ENCODE data around the gene LIM2. TPM values are rescaled to one million over a fixed set of nuclear protein-coding genes. Genes with fewer than 3 reads are reported as not detected.

LIM2 gene
- total and polyA plus RNA-seq, 2 of the 8 experiments (the other 6 are each of a cell fraction or from before 2014, with no cell fraction given): not detected

DNA sequence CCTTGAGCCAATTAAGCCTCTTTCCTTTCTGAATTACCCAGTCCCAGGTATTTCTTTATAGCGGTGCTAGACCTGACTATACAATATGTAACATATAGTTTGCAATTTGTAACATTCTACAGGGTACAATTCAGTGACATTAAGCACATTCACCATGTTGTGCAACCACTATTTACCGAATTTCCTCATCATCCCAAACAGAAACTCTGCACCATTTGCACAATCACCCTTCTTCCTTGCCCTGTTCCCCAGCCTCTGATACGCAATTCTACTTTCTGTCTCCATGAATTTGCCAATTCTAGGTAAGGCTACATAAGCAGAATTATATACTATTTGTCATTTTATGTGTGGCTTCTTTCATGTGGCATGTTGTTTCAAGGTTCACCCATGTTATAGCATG is 43.4 kb upstream of the LIM2 start:
- H2AK5ac ChIP-seq (ENCODE audit: low read depth, low read length): no peak overlapping the region
- H3K27ac ChIP-seq (ENCODE audit: low read depth, low read length): no peak overlapping the region
- no peaks in the 10 kb centered on the region for H3K79me2 ChIP-seq (ENCODE audit: control insufficient read depth in 1 of 2, insufficient read depth in 2 of 2, low read length in 2 of 2)
- no peaks in the 10 kb centered on the region; a peak in 1 of 7 replicates for H3K27me3 ChIP-seq (replicated peaks in 1 of 4; ENCODE audit: control insufficient read depth in 3 of 4, extremely low read depth in 1 of 4, insufficient read depth in 3 of 4, low read length in 3 of 4)
- no peak overlapping the region for H2BK12ac ChIP-seq (ENCODE audit: low read depth, low read length)
- no peaks in the 10 kb centered on the region for H3K36me3 ChIP-seq (ENCODE audit: control insufficient read depth in 2 of 4, insufficient read depth in 4 of 4, low read length in 3 of 4)
- no peak overlapping the region for H3K18ac ChIP-seq (ENCODE audit: extremely low read depth, low read length)
- no peak overlapping the region for H3K4me3 ChIP-seq (ENCODE audit: extremely low read depth in 1 of 4, insufficient read depth in 2 of 4, low read depth in 3 of 4, low read length in 4 of 4)
- H2BK120ac ChIP-seq (replicated peaks; ENCODE audit: low read depth, low read length): no peak overlapping the region
- ChIA-PET POLR2A (ENCODE audit: partially characterized antibody) (no interaction called here), CTCF (ENCODE audit: partially characterized antibody) (interaction anchor here (1.2 kb wide), 1 partner anchor 9 kb away, joined by 3 read pairs; no protein-coding TSS in a partner anchor)
- H2BK5ac ChIP-seq (ENCODE audit: low read depth, low read length): no peak overlapping the region
- no peaks in the 10 kb centered on the region for H3K4me1 ChIP-seq (replicated peaks in 1 of 4; ENCODE audit: control insufficient read depth in 3 of 4, insufficient read depth in 4 of 4, low read length in 3 of 4)
- no peak overlapping the region for H4K8ac ChIP-seq (ENCODE audit: extremely low read depth, insufficient read depth, low read length)
- no peak overlapping the region for H2BK15ac ChIP-seq (ENCODE audit: low read length)
- no peaks in the 10 kb centered on the region for H3K79me1 ChIP-seq (ENCODE audit: low read depth, low read length)
- no peak for FAIRE-seq
- H3K23me2 ChIP-seq (ENCODE audit: low read depth, low read length): no peaks in the 10 kb centered on the region
- no peak overlapping the region for H4K5ac ChIP-seq (ENCODE audit: insufficient read length, low read depth, low read length)
- no peak overlapping the region for H3K4me2 ChIP-seq (ENCODE audit: insufficient read depth in 1 of 2, low read depth in 2 of 2, low read length in 2 of 2)
- H2BK20ac ChIP-seq (ENCODE audit: low read length): no peak overlapping the region
- H3K23ac ChIP-seq (ENCODE audit: insufficient read length): no peak overlapping the region
- no peak for DNase-seq (ENCODE audit: low read depth in 1 of 2, low spot score in 2 of 2)
- no peak overlapping the region for H3K14ac ChIP-seq (ENCODE audit: insufficient read length)
- no peaks in the 10 kb centered on the region for H4K20me1 ChIP-seq (replicated peaks in 1 of 2; ENCODE audit: control insufficient read depth in 1 of 2, insufficient read depth in 2 of 2, low read length in 2 of 2)
- no peak overlapping the region for H4K91ac ChIP-seq (replicated peaks; ENCODE audit: insufficient read length, low read length)
- no peak overlapping the region for H3K56ac ChIP-seq (replicated peaks; ENCODE audit: insufficient read length, low read depth, low read length)
- no peak overlapping the region for H3K9ac ChIP-seq (replicated peaks in 1 of 4; ENCODE audit: extremely low read depth in 1 of 4, low read depth in 3 of 4, low read length in 3 of 4)
- no peak overlapping the region for H2AFZ ChIP-seq (ENCODE audit: low read length)
- H3K9me3 ChIP-seq (ENCODE audit: insufficient read depth in 2 of 2, low read depth in 1 of 2, low read length in 1 of 2): no peaks in the 10 kb centered on the region
- H3K4ac ChIP-seq (replicated peaks; ENCODE audit: insufficient read length, low read depth, low read length): no peak overlapping the region
- 58% methylated on average over 3 of the region's 3 CpGs; no CpG with 5 or more reads in 1 of the 2 experiments for WGBS, 2 experiments (ENCODE audit: extremely low coverage in 1 of 2, insufficient coverage in 1 of 2, insufficient read length in 1 of 2, insufficient replicate concordance in 2 of 2, low coverage in 1 of 2, low lambda C conversion rate in 2 of 2, missing lambda C conversion rate in 1 of 2)
- TF ChIP-seq NANOG (IDR thresholded peaks at IDR 0.05; ENCODE audit: insufficient read depth, low read depth, low read length, poor library complexity, severe bottlenecking) (no peak), EGR1 (IDR thresholded peaks at IDR 0.05; ENCODE audit: borderline replicate concordance, low read depth, low read length) (no peak), RBBP5 (IDR thresholded peaks at IDR 0.05; ENCODE audit: borderline replicate concordance, low read depth, low read length) (no peak), CTBP2 (IDR thresholded peaks at IDR 0.05; ENCODE audit: borderline replicate concordance, insufficient read depth, insufficient read length, low read length) (no peak), SUZ12 (IDR thresholded peaks at IDR 0.05; ENCODE audit: low read length) (no peak), NRF1 (IDR thresholded peaks at IDR 0.05; ENCODE audit: low read depth, low read length) (no peak), BRCA1 (IDR thresholded peaks at IDR 0.05; ENCODE audit: low read depth, low read length) (no peak), POLR2A (IDR thresholded peaks at IDR 0.05; ENCODE audit: control extremely low read depth in 1 of 2, low read depth in 2 of 2, low read length in 2 of 2) (no peak), SIRT6 (IDR thresholded peaks at IDR 0.05; ENCODE audit: low read length) (no peak), SP4 (IDR thresholded peaks at IDR 0.05; ENCODE audit: low read length) (no peak), HDAC2 (IDR thresholded peaks at IDR 0.05; ENCODE audit: borderline replicate concordance in 1 of 2, low read depth in 2 of 2, low read length in 2 of 2) (no peak), GTF2F1 (IDR thresholded peaks at IDR 0.05; ENCODE audit: borderline replicate concordance, low read depth, low read length) (no peak), CBX5 (IDR thresholded peaks at IDR 0.05; ENCODE audit: low read depth, low read length) (no peak)

Data from H1 (cell line).